ENCODE results near the gene MACROD2.
"Not testable (repeated sequence)": the region's sequence is repeated elsewhere in the genome, so short reads cannot be mapped to it uniquely, and the experiment has no call there.

Gene MACROD2

GRCh38 chr20:15107931-15108330 is 1112.6 kb downstream of the MACROD2 start:
- no peak for DNase-seq (ENCODE audit: low read depth)

DNA sequence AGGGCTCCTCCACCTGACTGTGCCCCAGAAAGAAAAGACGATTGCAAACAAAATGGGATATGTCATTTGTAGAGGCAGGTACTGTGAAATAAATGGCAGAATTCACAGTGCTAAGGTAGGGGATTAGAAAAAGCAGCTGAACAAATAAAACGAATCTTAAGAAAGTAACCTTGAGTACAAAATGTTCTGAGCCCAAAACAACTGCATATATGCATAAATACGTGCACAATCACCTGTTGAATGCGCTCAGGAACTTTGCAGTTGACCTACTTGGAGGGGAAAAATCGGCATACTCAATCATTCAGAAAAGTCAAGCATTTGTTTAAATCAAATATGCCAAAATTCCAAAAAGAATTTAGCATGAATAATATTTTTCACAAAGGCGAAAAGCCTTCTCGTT is 1114.2 kb downstream of the MACROD2 start:
- DNase-seq (ENCODE audit: low read depth) = no peak

GRCh38 chr20:15111654-15112053 is 1116.3 kb downstream of the MACROD2 start:
- DNase-seq (ENCODE audit: low read depth) = no peak

DNA sequence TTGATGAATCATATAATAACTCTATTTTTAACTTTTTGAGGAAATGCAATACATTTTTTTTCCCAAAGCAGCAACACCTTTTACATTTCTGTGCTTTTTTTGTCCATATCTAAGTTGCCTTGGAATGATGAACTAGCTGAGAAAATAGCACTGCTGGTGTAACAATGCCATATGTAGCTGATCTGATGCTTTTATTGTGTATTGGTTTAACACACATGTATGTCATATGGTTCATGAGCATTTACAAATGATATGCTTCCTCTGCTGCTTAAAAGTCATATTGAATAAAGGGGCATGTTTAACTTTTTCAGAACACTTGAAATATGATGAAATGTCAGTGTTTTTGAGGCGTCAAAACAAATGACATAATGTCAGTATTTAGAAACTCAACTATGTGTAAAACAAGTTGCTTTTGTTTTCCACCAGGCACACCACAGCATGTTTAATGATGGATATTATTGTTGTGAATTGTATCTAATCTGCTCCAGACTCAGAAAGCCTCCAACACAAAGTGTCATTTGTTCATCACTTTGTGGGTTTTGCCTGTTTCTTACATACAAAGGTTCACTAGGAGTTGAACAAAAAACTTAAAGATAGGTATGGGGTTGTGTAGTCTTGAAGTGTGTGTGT is 1117.9 kb downstream of the MACROD2 start:
- no peak for DNase-seq (ENCODE audit: low read depth)

DNA sequence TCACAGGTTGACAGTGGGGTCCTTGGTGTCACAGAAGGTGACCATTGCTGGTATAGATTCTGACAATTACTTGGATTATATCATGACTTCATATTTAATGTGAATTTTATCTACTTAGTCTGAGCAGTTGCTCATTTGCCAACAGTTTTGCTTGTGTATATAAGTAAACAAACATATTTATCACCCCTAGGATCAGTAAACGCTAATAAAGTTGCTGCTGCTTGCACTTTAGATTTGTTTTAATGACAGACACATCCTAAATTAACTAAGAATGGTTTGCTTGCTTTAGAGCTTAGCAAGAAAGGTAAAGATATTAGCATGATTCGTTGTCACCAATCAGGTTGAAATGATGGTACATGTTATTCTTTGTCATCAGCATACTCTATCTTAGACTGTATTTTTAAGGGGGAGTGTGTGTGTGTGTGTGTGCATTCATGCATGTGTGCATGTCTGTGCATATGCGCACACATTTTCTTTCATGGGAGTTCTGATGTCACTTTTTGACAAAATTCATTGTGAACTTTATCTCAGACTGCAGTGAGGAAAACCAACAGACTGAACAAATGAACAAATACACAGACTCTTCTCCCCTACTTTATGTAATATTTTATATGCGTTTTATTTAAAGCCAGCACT is 1124.7 kb downstream of the MACROD2 start:
- no peak for DNase-seq (ENCODE audit: low read depth)

GRCh38 chr20:15122613-15123012 is 1127.3 kb downstream of the MACROD2 start:
- no peak for DNase-seq (ENCODE audit: low read depth)

- DNase-seq (ENCODE audit: low read depth) = no peak
These were observed 1135.9 kb downstream of the MACROD2 start for GRCh38 chr20:15131176-15131575.

DNA sequence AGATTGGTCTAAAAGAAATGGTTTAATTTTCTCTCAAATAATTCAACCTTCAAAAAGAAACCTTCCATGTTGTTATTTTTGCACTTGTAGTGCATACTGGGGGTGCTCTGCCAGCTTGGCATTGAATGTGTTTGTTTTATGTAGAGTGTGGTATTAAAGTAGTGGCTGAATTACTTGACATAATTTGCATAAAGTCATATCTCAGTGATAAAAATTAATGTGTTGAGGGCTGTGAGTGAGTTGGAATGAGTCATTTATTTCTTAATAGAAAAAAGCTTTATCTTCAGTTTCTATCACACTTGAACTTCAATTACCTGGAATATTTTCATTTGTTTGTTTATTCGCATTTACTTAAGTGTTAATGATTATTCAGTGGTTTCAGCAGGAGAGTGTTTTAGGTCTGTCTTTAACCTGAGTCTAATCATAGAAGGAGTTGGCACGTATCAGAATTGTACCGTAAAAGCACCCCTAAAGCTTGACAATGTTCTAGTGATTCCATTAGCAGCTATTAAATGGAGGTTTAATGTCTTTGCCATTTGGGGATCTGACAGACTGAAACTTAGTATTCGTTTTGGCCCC is 1143.3 kb downstream of the MACROD2 start:
- no peak for DNase-seq (ENCODE audit: low read depth)

DNA sequence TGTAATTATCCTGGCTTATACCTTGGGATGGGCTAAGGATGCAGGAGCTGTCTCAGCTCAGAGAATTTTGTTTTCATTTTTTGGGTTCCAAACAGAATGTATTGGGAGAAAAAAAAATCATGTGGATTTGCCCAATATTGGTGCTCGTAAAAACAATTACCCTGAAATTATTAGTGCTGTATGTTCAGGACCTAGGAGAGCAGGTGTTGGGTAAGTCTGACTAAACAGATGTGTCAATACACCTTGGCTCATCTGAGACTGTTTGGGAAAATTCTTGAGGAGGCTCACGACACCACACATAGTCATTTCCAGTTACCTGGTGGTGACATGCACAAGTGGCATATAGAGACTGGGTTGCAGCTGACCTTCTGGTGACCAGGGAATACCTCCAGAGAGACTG is 1144.2 kb downstream of the MACROD2 start:
- no peak for DNase-seq (ENCODE audit: low read depth)

DNA sequence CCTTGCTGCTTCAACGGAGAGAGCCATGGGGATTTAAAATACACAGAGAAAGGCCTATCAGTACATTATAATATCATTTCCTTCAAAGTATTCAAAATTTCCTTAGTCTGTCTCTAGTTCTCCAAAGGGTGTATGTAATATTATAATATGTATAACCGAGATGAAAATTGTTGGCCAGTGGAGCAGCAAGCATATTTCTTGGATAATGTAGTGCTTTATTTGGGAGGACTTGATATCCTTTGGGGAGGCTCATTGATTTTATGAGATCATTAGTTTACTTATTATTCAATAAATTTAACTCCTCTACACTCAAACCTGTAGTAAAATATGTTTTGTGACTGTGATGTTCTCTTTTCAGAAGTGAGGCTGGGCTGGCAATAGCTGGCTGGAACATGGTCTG is 1145.0 kb downstream of the MACROD2 start:
- DNase-seq (ENCODE audit: low read depth) = no peak

GRCh38 chr20:15140940-15141339 is 1145.6 kb downstream of the MACROD2 start:
- not testable (repeated sequence) for DNase-seq (ENCODE audit: low read depth)

- no peak for DNase-seq (ENCODE audit: low read depth)
These were observed 1146.5 kb downstream of the MACROD2 start for GRCh38 chr20:15141861-15142260.

- no peak for DNase-seq (ENCODE audit: low read depth)
These were observed 1148.2 kb downstream of the MACROD2 start for GRCh38 chr20:15143478-15143877.

DNA sequence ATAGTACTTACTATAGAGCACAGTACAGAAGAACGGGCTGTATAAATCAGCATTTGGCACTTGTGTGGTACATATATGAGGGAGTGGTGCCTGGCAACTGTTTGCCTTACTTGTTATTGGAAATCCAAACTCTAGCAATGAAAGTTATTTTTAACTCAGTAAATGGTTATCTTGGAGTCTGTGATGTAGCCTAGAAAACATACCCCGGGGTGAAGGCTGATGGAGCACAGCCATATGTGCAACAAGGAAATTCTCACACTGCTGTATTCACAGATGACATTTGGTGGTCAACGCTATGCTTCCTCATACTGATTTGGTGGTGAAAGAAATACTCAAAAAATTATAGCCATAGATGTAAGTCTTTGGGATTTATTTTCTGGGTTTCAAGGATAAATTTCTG is 1149.6 kb downstream of the MACROD2 start:
- no peak for DNase-seq (ENCODE audit: low read depth)

GRCh38 chr20:15146948-15147347 is 1151.6 kb downstream of the MACROD2 start:
- DNase-seq (ENCODE audit: low read depth) = no peak

- DNase-seq (ENCODE audit: low read depth) = no peak
These were observed 1158.8 kb downstream of the MACROD2 start for GRCh38 chr20:15154070-15154469.

DNA sequence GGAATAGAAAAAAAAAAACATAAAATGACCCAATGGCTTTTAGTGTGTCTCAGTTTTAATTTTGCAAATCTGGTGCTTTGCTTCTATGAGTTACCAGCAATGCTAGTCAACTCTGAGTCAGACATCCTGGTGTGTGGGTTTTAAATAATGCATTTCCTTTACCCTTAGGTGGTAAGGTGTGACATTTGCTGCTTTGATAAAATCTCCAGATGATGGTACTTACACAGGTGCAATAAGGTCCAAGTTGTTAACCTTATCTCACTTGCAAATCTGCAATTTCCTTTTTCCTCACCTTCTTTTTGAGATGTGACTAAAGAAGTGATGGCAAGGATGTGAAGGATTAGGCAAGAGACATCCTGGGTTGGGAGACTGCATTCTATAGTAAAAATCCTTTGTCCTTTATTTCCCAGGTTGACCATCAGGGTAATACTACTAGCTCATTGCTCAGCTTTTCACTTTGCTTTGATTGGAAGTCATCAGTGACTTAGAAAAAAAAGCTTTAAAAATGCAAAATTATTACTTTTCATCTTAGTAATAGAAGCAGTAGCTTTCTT is 1160.6 kb downstream of the MACROD2 start:
- DNase-seq (ENCODE audit: low read depth) = no peak

GRCh38 chr20:15158533-15158932 is 1163.2 kb downstream of the MACROD2 start:
- DNase-seq (ENCODE audit: low read depth) = no peak

DNA sequence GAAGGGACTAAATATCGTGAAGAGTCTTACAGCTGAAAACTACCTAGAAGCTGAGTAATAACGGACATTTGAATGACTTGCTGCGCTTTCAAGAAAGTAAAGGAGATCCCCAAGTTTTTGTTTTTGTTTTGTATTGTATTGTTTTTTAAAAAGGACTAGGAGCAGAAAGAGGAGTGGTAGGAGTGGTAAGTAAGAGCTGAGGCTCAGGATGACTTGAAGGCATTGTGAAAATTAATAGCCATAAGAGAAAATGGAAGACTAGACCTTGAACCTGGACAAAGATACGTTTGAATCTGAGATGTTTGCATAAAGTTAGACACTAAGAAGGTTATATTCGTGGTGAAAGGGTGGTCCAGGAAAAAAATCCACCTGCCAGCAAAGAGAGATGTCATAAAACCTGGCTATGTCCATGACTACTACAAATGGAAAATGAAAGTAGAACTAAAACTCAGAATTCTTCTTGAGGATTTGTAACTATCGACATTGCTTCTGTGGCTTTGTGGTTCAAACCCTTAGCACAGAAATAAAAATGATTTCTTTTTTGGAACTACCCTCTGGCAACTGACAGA is 1166.8 kb downstream of the MACROD2 start:
- DNase-seq (ENCODE audit: low read depth) = no peak

DNA sequence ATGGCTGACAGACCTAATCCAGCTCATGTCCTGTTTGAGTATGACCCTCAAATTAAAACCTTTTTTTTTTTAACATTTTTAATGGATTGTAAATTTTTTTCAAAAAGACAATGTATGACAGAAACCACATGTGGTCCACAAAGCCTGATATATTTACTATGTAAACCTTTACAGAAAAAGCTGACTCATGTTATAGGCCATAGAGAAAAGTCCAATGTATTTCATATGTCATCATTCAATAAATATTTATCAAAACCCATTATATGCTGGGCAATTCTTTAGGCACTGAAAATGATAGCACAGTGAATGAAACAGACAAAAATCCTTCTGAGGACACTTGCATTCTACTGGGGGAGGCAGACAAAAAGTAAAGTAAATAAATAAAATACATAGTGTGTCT is 1168.3 kb downstream of the MACROD2 start:
- DNase-seq (ENCODE audit: low read depth) = no peak

GRCh38 chr20:15164726-15165125 is 1169.4 kb downstream of the MACROD2 start:
- no peak for DNase-seq (ENCODE audit: low read depth)

DNA sequence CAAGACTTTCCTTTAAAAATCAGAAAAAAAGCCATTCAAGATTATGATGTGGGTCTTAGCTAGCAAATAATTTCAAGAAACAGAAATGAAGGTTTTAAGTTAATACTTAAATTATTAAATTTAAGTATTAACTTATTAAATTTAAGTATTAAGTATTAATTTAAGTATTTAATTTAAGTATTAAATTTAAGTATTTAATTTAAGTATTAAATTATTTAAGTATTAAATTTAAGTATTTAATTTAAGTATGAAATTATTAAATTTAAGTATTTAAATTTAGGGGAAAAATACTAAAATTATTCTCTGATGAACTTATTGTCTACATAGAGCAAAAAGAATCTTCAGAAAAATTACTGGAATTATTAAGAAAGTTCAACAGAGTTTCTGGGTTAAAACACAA is 1171.4 kb downstream of the MACROD2 start:
- DNase-seq (ENCODE audit: low read depth) = no peak

- DNase-seq (ENCODE audit: low read depth) = no peak
These were observed 1175.7 kb downstream of the MACROD2 start for GRCh38 chr20:15171016-15171415.
